ENCODE measurements around the gene SREK1IP1.

The SREK1IP1 gene

GRCh38 chr5:64680289-64680688 lies 88.2 kb downstream of the SREK1IP1 start:
- FAIRE-seq = no peak

DNA sequence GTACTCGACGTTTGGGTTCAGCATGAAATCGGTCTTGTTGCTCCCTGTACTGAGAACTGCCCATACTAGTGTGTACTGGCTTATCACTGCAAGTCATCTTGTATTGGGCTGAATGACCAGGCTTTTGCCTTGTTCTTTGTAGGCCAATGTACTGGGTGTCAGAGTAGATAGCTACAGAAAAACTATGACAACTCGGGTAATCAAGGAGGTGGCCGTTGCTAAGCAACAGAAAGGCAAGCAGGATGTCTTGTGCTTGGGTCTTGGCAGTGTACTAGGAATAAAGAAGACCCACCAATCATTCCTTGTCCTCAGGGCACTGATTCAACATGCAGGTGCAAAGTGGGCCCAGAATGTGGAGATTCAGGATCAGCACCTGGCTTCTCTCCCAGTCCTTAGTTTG lies 90.1 kb downstream of the SREK1IP1 start:
- no peak for FAIRE-seq

DNA sequence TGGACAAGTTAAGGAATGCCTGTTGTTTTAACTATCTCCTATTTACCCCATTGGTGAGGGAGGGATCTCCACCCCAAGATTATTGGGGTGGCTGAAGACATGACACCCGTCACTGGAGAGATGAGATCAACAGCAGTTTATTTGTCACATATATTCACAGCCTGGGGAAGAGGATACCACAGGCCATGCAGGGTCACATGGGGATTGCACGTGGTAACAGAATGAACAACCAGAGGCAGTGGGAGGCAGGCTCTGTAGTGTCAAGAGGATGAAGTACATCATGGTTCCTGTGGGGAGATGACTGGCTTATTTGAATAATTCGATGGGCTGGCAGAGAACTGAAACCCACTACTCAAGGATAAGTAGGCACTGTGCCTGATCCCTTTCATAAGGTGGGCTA lies 96.8 kb downstream of the SREK1IP1 start:
- FAIRE-seq = no peak

DNA sequence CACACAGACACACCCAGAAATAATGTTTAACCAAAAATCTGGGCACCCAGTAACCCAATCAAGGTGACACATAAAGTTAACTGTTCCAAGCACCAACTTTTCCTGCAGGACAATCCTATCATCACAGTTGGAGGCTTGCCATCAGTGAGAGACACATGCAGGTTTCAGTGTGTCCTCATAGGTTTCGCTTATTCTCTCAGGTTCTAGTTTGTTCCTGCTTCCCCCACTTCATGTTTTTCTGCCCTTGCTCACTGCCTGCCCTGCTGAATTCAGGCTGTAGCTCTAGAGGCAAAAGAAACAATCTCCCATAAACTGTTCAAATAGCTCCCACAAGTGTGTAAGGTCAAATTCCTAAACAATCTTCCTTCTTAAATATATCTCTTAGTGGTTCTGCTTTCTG lies 98.2 kb downstream of the SREK1IP1 start:
- no peak for FAIRE-seq

Measured in endometrium (tissue), 2 donors.